ENCODE data around the gene TMEM239.
"Not testable (repeated sequence)": the region's sequence is repeated elsewhere in the genome, so short reads cannot be mapped to it uniquely, and the experiment has no call there.

Gene TMEM239

GRCh38 chr20:2816030-2816582 lies at the start of gene TMEM239:
TMEM239 (plus strand) TSS chr20:2816364; CDS start chr20:2816555, 191 bp downstream.
- DNase-seq (ENCODE audit: low read depth in 2 of 2), result no peak

- no peak for DNase-seq (ENCODE audit: low read depth in 2 of 2)
Measured at GRCh38 chr20:2767768-2768631, 48.2 kb upstream of the TMEM239 start.

GRCh38 chr20:2768632-2769015 lies 47.5 kb upstream of the TMEM239 start:
- no peak for DNase-seq (ENCODE audit: low read depth in 2 of 2)

GRCh38 chr20:2770091-2770490 lies 46.1 kb upstream of the TMEM239 start:
- not testable (repeated sequence) for DNase-seq (ENCODE audit: low read depth in 2 of 2)

- DNase-seq (ENCODE audit: low read depth in 2 of 2), result no peak
Measured at GRCh38 chr20:2771631-2772080, 44.5 kb upstream of the TMEM239 start.

- DNase-seq (ENCODE audit: low read depth in 2 of 2), result no peak
Measured at GRCh38 chr20:2773812-2774211, 42.4 kb upstream of the TMEM239 start.

- DNase-seq (ENCODE audit: low read depth in 2 of 2), result no peak
Measured at GRCh38 chr20:2775139-2775538, 41.0 kb upstream of the TMEM239 start.

- no peak for DNase-seq (ENCODE audit: low read depth in 2 of 2)
Measured at GRCh38 chr20:2778602-2779321, 37.4 kb upstream of the TMEM239 start.

GRCh38 chr20:2780948-2781347 lies 35.2 kb upstream of the TMEM239 start:
- no peak for DNase-seq (ENCODE audit: low read depth in 2 of 2)

- DNase-seq (ENCODE audit: low read depth in 2 of 2), result no peak
Measured at GRCh38 chr20:2783908-2784566, 32.1 kb upstream of the TMEM239 start.

- no peak for DNase-seq (ENCODE audit: low read depth in 2 of 2)
Measured at GRCh38 chr20:2793471-2793870, 22.7 kb upstream of the TMEM239 start.

- DNase-seq (ENCODE audit: low read depth in 2 of 2), result no peak
Measured at GRCh38 chr20:2794202-2794748, 21.9 kb upstream of the TMEM239 start.

GRCh38 chr20:2794866-2795447 lies 21.2 kb upstream of the TMEM239 start:
- no peak for DNase-seq (ENCODE audit: low read depth in 2 of 2)

- DNase-seq (ENCODE audit: low read depth in 2 of 2), result no peak
Measured at GRCh38 chr20:2795451-2795850, 20.7 kb upstream of the TMEM239 start.

- no peak for DNase-seq (ENCODE audit: low read depth in 2 of 2)
Measured at GRCh38 chr20:2796011-2796660, 20.0 kb upstream of the TMEM239 start.

GRCh38 chr20:2797136-2797983 lies 18.8 kb upstream of the TMEM239 start:
- DNase-seq (ENCODE audit: low read depth in 2 of 2), result no peak

- DNase-seq (ENCODE audit: low read depth in 2 of 2), result no peak
Measured at GRCh38 chr20:2798095-2798805, 17.9 kb upstream of the TMEM239 start.

- no peak for DNase-seq (ENCODE audit: low read depth in 2 of 2)
Measured at GRCh38 chr20:2798814-2799213, 17.4 kb upstream of the TMEM239 start.

- DNase-seq (ENCODE audit: low read depth in 2 of 2), result no peak
Measured at GRCh38 chr20:2799271-2799670, 16.9 kb upstream of the TMEM239 start.
